Mucosa of rectum (tissue), 2 donors: Measurements from ENCODE around the gene USP37.

Experiments used
- H3K27ac ChIP-seq, 2 donors: one replicate each; pipeline ENCODE4 v1.7.0; 2013; ENCODE audit warnings: inconsistent platforms in 2 of 2, low read depth in 2 of 2, low read length in 2 of 2
- H3K27me3 ChIP-seq, 2 donors: one replicate each; pipeline ENCODE4 v1.7.0; 2013; ENCODE audit warnings: low read length in 2 of 2; ENCODE audit not compliant: control insufficient read depth in 2 of 2, insufficient read depth in 2 of 2
- H3K36me3 ChIP-seq, 2 donors: one replicate each; pipeline ENCODE4 v1.7.0; 2013; ENCODE audit warnings: low read length in 2 of 2; ENCODE audit not compliant: control insufficient read depth in 2 of 2, insufficient read depth in 2 of 2
- H3K4me1 ChIP-seq, 2 donors: one replicate each; pipeline ENCODE4 v1.7.0; 2013; ENCODE audit warnings: low read length in 2 of 2, mild to moderate bottlenecking in 1 of 2; ENCODE audit not compliant: control insufficient read depth in 2 of 2, insufficient read depth in 2 of 2
- H3K4me3 ChIP-seq, 2 donors: one replicate each; pipeline ENCODE4 v1.7.0; 2013; ENCODE audit warnings: low read length in 2 of 2
- H3K9ac ChIP-seq, 2 donors: one replicate each; pipeline ENCODE4 v1.7.0; 2013; ENCODE audit warnings: low read length in 2 of 2, low read depth in 1 of 2, mild to moderate bottlenecking in 1 of 2
- H3K9me3 ChIP-seq, 2 donors: one replicate each; pipeline ENCODE4 v1.7.0; 2013; ENCODE audit warnings: low read length in 2 of 2; ENCODE audit not compliant: control insufficient read depth in 2 of 2
- donor health status: healthy.
- donor health status: Normal muscosa, but diverticular disease.

USP37 gene

GRCh38 chr2:218458598-218458997 lies 109.6 kb downstream of the USP37 start:
- H3K9me3 ChIP-seq = no peaks in the 10 kb centered on the region
- no peak overlapping the region for H3K27ac ChIP-seq
- H3K4me1 ChIP-seq = no peaks in the 10 kb centered on the region
- no peak overlapping the region for H3K4me3 ChIP-seq
- H3K27me3 ChIP-seq = no peaks in the 10 kb centered on the region
- peaks cover 14 to 30% of the 10 kb centered on the region in 2 donors for H3K36me3 ChIP-seq
- no peak overlapping the region for H3K9ac ChIP-seq

GRCh38 chr2:218456849-218457248 lies 111.3 kb downstream of the USP37 start:
- peaks cover 14 to 26% of the 10 kb centered on the region in 2 donors for H3K36me3 ChIP-seq
- no peak overlapping the region for H3K9ac ChIP-seq
- no peaks in the 10 kb centered on the region for H3K27me3 ChIP-seq
- no peaks in the 10 kb centered on the region for H3K4me1 ChIP-seq
- no peaks in the 10 kb centered on the region for H3K9me3 ChIP-seq
- H3K27ac ChIP-seq = no peak overlapping the region
- no peak overlapping the region for H3K4me3 ChIP-seq

GRCh38 chr2:218452079-218452478 lies 116.1 kb downstream of the USP37 start:
- Histone ChIP-seq H3K27ac (no peak overlapping the region), H3K36me3 (peaks cover 40 to 46% of the 10 kb centered on the region in 2 donors), H3K9me3 (no peaks in the 10 kb centered on the region), H3K4me1 (peaks cover 6 to 10% of the 10 kb centered on the region in 2 donors), H3K27me3 (no peaks in the 10 kb centered on the region), H3K9ac (no peak overlapping the region), H3K4me3 (no peak overlapping the region)

- Histone ChIP-seq H3K36me3 (peaks cover 31 to 35% of the 10 kb centered on the region in 2 donors), H3K27me3 (no peaks in the 10 kb centered on the region), H3K9me3 (no peaks in the 10 kb centered on the region), H3K4me1 (peaks cover 12 to 25% of the 10 kb centered on the region in 2 donors), H3K27ac (no peak overlapping the region), H3K9ac (no peak overlapping the region), H3K4me3 (no peak overlapping the region)
These were observed 119.2 kb downstream of the USP37 start for GRCh38 chr2:218448934-218449333.

GRCh38 chr2:218447072-218447471 lies 121.1 kb downstream of the USP37 start:
- no peak overlapping the region for H3K27ac ChIP-seq

GRCh38 chr2:218446547-218446946 lies 121.6 kb downstream of the USP37 start:
- Histone ChIP-seq H3K4me1 (peaks cover 12 to 29% of the 10 kb centered on the region in 2 donors), H3K27ac (no peak overlapping the region), H3K9ac (no peak overlapping the region), H3K4me3 (no peak overlapping the region), H3K27me3 (no peaks in the 10 kb centered on the region), H3K36me3 (peaks cover 31 to 33% of the 10 kb centered on the region in 2 donors), H3K9me3 (no peaks in the 10 kb centered on the region)

More at GRCh38 chr2:218447072-218447471, 121.1 kb downstream of the USP37 start:
- Histone ChIP-seq H3K4me3 (no peak overlapping the region), H3K4me1 (peaks cover 12 to 29% of the 10 kb centered on the region in 2 donors), H3K27me3 (no peaks in the 10 kb centered on the region), H3K9me3 (no peaks in the 10 kb centered on the region), H3K9ac (no peak overlapping the region), H3K36me3 (peaks cover 33 to 34% of the 10 kb centered on the region in 2 donors)

- Histone ChIP-seq H3K9ac (no peak overlapping the region), H3K36me3 (peaks cover 29 to 34% of the 10 kb centered on the region in 2 donors), H3K27ac (peak overlapping the region; percentile 72 to 74), H3K27me3 (no peaks in the 10 kb centered on the region), H3K4me1 (peaks cover 12 to 29% of the 10 kb centered on the region in 2 donors), H3K9me3 (no peaks in the 10 kb centered on the region), H3K4me3 (no peak overlapping the region)
These were observed 122.5 kb downstream of the USP37 start for GRCh38 chr2:218445602-218446001.

- Histone ChIP-seq H3K4me1 (peaks cover 12 to 29% of the 10 kb centered on the region in 2 donors), H3K27me3 (no peaks in the 10 kb centered on the region), H3K9ac (no peak overlapping the region), H3K36me3 (peaks cover 30 to 32% of the 10 kb centered on the region in 2 donors), H3K9me3 (no peaks in the 10 kb centered on the region), H3K4me3 (no peak overlapping the region), H3K27ac (peak overlapping the region; percentile 72 to 77)
These were observed 123.3 kb downstream of the USP37 start for GRCh38 chr2:218444692-218445357.

GRCh38 chr2:218438596-218438995 lies 129.6 kb downstream of the USP37 start:
- Histone ChIP-seq H3K36me3 (peaks cover 39 to 51% of the 10 kb centered on the region in 2 donors), H3K27ac (no peak overlapping the region)

GRCh38 chr2:218437969-218438368 lies 130.2 kb downstream of the USP37 start:
- Histone ChIP-seq H3K27ac (no peak overlapping the region), H3K36me3 (peaks cover 36 to 51% of the 10 kb centered on the region in 2 donors), H3K9me3 (no peaks in the 10 kb centered on the region), H3K4me3 (no peak overlapping the region), H3K27me3 (no peaks in the 10 kb centered on the region), H3K4me1 (no peaks in the 10 kb centered on the region), H3K9ac (no peak overlapping the region)

More at GRCh38 chr2:218438596-218438995, 129.6 kb downstream of the USP37 start:
- no peak overlapping the region for H3K9ac ChIP-seq
- no peaks in the 10 kb centered on the region for H3K9me3 ChIP-seq
- H3K4me1 ChIP-seq = peaks cover 0 to under 1% of the 10 kb centered on the region in 2 donors
- no peak overlapping the region for H3K4me3 ChIP-seq
- no peaks in the 10 kb centered on the region for H3K27me3 ChIP-seq
